Measurements from ENCODE around the gene KIAA1217. TPM values are rescaled to one million over a fixed set of nuclear protein-coding genes. Genes with fewer than 3 reads are reported as not detected.

Gene KIAA1217
- total and polyA plus RNA-seq, 2 of the 4 experiments (the other 2 are of a cell fraction), result 3.4 to 4.4 TPM

DNA sequence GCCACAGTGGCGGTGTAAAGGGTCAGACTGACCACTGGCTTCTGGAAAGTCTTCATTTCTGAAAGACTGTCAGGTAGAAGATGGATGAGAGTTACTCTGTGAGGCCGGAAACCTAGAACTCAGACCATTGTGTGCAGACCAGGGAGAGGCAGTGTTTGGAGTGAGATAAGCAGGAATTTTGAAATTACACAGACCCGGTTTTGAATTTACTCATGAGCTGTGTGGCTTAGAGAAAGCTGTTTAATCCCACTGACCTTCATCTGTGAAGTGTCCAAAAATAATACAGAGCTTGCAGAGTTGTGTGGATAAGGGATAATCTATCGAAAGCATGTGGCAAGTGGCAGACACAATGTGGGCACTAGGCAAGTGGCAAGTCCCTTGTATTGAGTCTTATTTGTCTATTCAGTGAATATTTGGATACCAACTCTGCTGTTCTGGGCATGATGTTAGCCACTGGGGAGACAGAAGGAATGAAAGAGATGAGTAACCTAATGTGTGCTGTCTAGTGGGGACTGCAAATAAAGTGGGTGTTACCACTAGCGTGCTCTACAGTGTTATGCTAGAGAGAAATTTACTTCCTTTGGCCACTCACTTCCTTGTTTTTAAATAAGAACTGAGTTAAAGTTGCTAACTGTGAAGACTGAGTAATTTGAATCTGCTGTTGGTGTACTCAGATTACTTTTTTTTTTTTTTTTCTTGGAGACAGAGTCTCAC is 69.4 kb downstream of the KIAA1217 start:
- dilution Hi-C loops (cut with HindIII; ENCODE audit: low sequenced_read_pairs, unreplicated experiment), result no loop called here
- POLR2A ChIA-PET (ENCODE audit: unreplicated experiment), result no interaction called here
- Histone ChIP-seq H2BK120ac (ENCODE audit: low read depth, low read length) (no peak overlapping the region), H2AK9ac (replicated peaks; ENCODE audit: low read depth, low read length, poor library complexity) (no peak overlapping the region), H3K4me1 (ENCODE audit: control insufficient read depth, insufficient read depth, low read length) (no peaks in the 10 kb centered on the region), H4K20me1 (ENCODE audit: insufficient read depth, low read length) (no peaks in the 10 kb centered on the region), H3K36me3 (ENCODE audit: control insufficient read depth, insufficient read depth, low read length) (no peaks in the 10 kb centered on the region), H3K9me1 (ENCODE audit: insufficient read depth, low read length) (no peaks in the 10 kb centered on the region), H4K5ac (ENCODE audit: low read depth, low read length) (no peak overlapping the region), H3K23ac (ENCODE audit: low read depth, low read length) (no peak overlapping the region), H2AFZ (replicated peaks; ENCODE audit: low read length, poor library complexity) (no peak overlapping the region), H3K79me1 (ENCODE audit: low read depth in 1 of 2, low read length in 2 of 2) (no peaks in the 10 kb centered on the region), H2BK5ac (ENCODE audit: low read depth, low read length, poor library complexity, severe bottlenecking) (no peak overlapping the region), H3K18ac (ENCODE audit: low read depth, low read length) (no peak overlapping the region), H3K4me3 (ENCODE audit: insufficient read depth, low read depth, low read length) (no peak overlapping the region), H3K14ac (replicated peaks; ENCODE audit: low read depth, low read length) (no peak overlapping the region), H3K9me3 (ENCODE audit: control insufficient read depth, insufficient read depth, low read length) (no peaks in the 10 kb centered on the region), H2BK20ac (ENCODE audit: low read depth, low read length) (no peak overlapping the region), H3K4ac (ENCODE audit: low read depth, low read length) (no peak overlapping the region), H3K4me2 (ENCODE audit: low read depth, low read length) (no peak overlapping the region), H2AK5ac (ENCODE audit: low read depth, low read length) (no peak overlapping the region), H3K27me3 (ENCODE audit: control insufficient read depth, insufficient read depth, low read length) (no peaks in the 10 kb centered on the region), H4K91ac (ENCODE audit: insufficient read depth, low read depth, low read length) (no peak overlapping the region), H3K27ac (ENCODE audit: insufficient read depth, low read length) (no peak overlapping the region), H4K8ac (ENCODE audit: low read depth in 2 of 2, low read length in 2 of 2) (no peak overlapping the region), H2BK15ac (ENCODE audit: low read depth, low read length) (no peak overlapping the region), H3K9ac (ENCODE audit: low read depth, low read length) (no peak overlapping the region), H3K56ac (ENCODE audit: extremely low read depth, insufficient read depth, low read length) (no peak overlapping the region)
- no peak for TF ChIP-seq CTCF (conservative IDR thresholded peaks at IDR 0.05; ENCODE audit: low read depth, low read length)
- no peak for TF ChIP-seq MAFK (IDR thresholded peaks at IDR 0.05; ENCODE audit: low read depth, low read length)
- no peak for TF ChIP-seq POLR2A (IDR thresholded peaks at IDR 0.05; ENCODE audit: low read depth, low read length)
- TF ChIP-seq CEBPB (IDR thresholded peaks at IDR 0.05; ENCODE audit: low read depth, low read length), result no peak
- ATAC-seq (ENCODE audit: low read depth) (no peak), DNase-seq (no peak)
- no TSS peak for BruUV-seq (replicated peaks)
- intact Hi-C loops (cut with micrococcal nuclease), result no loop called here
- WGBS, 2 experiments (ENCODE audit: extremely low coverage in 2 of 2, insufficient read length in 1 of 2), result 58% methylated on average over 2 of the region's 5 CpGs; no CpG with 5 or more reads in 1 of the 2 experiments
- in situ Hi-C loops (cut with MboI; ENCODE audit: low sequenced_read_pairs), result no loop called here
- CTCF ChIA-PET, result no interaction called here
